GM18508 (cell line): ENCODE data around the gene NKD2.
"Not testable (repeated sequence)": the region's sequence is repeated elsewhere in the genome, so short reads cannot be mapped to it uniquely, and the experiment has no call there.

Experiments
- ATAC-seq: cut with Tn5 transposase; IDR thresholded peaks from one replicate; pipeline ENCODE4 v1.9.1; 2021; ENCODE audit warnings: moderate number of reproducible peaks; ENCODE audit not compliant: insufficient read depth, unreplicated experiment

Gene NKD2

GRCh38 chr5:1011741-1012312, 3.2 kb downstream of the NKD2 start:
- no peak for ATAC-seq

DNA sequence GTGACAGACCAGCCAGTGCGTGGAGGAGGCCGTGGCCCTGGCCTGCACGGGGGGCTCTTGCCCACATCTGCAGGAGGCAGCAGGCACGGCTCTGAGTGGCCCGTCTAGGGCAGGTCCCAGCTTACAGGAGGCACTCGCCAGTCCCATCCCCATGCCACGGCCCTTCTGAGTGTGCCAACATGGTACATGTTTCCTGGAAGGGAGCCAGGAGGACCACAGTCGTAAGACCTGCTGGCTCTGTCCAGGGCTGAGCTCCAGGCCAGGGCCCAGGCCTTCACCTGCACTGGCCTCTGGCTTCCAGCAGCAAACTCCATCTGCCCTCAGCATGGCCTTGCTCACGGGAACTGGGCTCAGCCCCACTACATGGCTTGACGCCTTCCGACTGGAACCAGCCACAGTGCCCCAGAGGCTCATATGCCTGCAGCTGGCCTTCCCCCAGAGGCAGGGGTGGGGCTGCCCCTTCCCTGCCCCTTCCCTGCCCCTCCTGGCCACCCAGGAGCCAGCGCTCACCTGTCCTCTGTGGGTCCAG, 3.8 kb downstream of the NKD2 start:
- no peak for ATAC-seq

DNA sequence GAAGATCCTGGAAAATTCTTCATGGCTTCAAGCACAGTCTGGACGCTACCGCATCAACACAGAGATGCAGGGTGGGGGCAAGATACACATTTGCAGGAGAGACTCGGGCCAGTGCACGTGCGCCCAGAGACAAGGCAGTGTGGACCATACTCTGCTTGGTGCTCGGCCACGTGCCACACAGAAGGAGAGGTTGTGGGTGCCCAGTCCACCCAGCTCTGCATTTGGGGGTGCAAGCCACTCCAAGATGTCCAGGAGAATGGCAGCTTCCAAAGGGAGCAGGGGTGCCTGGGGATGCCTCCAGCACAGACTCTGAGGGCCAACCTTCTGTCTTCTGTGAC, 4.3 kb downstream of the NKD2 start:
- no peak for ATAC-seq

GRCh38 chr5:1013238-1013947, 4.8 kb downstream of the NKD2 start:
- no peak for ATAC-seq

GRCh38 chr5:1013948-1014301, 5.3 kb downstream of the NKD2 start:
- ATAC-seq: no peak

GRCh38 chr5:1014346-1014745, 5.7 kb downstream of the NKD2 start:
- no peak for ATAC-seq

DNA sequence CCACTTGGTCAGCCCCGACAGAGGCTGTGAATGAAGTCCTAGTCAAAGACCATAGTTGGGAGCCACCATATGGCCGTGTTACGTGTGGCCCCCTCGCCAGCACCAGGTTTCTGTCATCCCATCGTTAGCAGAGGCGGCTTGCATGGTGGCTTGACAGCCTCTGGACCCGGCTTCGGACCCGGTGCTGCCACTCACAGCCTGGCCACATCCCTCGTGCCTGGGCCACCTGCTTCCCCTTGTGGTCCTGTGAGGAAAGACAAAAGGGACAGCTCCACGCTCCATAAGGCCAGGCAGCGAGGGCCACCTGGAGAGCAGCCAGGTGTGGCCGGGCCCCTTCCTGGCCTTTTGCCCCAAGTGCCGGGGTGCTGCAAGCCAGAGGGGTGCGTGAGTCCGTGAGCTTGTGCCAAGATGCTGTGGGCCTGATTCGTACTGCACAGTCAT, 6.2 kb downstream of the NKD2 start:
- ATAC-seq: no peak

DNA sequence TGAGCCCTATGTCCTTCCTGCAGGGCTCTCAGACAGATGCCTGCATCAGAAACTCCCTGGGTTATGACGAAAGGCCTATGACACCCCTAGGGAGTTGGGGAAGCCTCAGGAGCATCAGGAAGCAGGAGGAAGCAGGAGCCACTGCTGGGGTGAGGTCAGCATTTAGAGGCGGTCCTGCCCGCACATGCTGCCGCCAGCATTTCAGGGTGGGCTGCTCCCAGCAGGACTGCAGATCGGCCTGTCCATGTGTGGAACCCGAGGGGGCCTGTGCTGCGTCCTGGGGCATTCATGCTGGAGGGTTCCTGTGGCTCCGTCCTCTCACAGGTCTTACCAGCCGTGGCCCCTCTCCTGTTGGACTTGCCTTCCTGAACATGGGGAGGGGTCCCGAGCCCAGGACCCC, 6.9 kb downstream of the NKD2 start:
- no peak for ATAC-seq

DNA sequence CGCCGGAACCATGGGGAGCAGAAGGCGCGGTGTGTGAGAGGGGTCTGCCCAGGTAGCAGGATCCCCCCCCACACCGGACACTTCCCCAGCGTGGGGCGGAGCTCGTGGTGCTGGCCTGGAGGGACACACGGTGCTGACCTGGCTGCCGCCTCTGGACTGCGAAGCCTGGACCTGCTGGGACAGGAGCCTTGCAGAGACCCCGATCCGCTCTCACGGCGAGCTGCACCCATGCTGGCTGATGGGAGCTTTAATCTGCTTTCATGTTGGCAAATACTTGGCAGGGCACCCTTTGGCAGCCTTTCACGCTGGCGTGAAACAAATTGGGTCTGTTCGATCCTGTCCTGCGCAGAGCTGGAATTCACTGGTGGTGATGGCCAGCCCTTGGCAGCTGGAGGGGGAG, 7.4 kb downstream of the NKD2 start:
- no peak for ATAC-seq

- ATAC-seq: no peak
Measured at GRCh38 chr5:1016476-1016875, 7.9 kb downstream of the NKD2 start.

- ATAC-seq: no peak
Measured at GRCh38 chr5:1017056-1017455, 8.5 kb downstream of the NKD2 start.

DNA sequence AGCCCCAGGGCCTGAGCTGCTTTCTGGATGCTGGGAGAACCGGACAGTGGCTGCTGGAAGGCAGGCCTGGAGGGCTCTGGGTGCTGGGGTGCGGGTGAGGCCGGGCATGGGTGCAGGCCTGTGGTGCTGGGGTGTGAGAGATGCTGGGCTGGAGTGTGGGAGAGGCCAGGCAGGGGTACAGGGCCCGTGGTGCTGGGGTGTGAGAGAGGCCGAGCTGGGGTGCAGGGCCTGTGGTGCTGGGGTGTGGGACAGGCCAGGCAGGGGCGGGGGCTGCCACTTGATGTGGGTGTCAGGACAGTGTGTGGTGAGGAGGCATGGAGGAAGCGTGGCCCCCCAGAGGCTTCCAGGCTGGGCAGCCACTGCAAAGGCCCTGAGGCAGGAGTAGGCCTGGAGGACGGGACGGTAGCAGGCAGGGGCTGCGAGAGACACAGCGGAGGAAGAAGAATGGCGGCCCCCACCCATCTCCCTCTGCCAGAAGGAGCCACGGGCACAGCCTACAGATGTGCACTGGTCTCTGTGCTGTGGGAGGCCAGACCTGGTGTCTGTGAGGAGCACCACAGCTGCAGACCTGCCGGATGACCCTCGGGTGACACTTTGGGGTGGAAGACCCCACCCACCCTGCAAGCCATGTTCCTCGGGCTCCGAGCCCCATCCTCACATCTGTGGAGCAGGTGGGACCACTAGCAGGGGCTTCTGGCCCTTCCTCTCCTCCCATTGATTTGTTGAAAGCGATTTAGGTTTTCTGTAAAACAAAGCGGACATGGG, 9.3 kb downstream of the NKD2 start:
- no peak for ATAC-seq

- ATAC-seq: no peak
Measured at GRCh38 chr5:1018596-1018995, 10.0 kb downstream of the NKD2 start.

DNA sequence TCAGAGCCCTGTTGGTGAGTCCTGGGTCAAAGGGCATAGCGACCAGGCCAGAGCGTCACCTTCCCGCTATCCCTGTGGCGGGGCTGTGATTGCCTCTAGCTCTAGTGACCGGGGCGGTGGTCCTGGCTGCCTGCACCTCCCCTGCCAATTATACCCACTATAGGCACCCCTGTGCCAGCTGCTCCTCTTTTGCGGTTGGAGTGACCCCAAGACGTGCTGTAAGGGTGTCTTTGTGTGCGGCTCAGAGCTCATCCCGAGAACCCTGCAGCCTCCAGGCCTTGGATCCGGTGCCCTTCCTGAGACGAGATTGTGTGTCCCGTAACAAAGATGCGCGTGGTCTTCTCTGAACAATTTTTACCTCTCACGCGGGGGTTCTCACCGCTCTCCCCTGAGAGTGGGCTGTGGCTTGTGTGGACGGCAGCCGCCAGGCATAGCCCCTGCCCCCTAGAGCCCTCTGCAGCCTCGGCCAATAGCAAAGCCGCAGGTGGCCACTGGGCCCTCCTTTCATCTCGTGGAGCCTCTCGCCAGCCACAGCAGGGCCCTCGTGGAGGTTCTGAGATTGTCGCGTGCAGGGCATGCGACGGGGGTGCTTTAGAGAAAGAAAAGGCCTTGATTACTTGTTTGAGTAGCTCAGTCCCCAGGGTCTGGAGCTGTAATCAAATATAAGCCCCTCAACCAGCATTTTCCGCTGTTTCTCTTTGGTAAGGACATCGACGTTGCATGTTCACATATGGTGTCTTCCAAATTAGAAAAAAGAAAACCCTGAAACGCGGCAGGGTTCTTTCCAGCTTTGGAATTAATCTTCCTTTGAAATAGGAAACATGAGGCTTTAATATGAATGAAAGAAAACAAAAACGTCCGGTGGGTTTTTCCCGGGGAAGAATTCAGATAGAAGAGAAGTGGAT, 10.7 kb downstream of the NKD2 start:
- ATAC-seq: no peak

DNA sequence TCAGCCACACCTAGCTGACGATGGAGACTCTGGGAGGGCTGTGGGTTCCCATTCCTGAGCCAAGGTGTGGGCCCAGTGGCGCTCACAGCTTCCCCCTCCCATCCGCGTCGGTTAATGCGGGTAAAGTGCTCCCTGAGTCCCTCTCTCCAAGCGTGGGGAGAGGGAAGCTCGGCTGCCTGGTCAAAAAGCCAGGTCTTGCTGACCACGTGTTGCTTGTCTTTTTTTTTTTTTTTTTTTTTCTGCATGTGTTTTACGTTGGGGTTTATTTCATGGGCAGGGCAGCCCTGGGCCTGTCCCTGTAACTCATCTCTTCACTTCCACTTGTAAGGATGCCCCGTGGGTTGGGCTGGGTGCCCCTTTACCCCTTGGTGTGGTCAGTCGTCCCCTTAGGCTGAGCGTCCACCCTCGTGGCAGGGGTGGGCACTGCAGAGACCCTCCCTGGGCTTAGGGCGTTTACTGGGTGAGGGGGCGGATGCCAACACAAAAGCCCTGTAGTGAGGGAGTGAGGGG, 11.9 kb downstream of the NKD2 start:
- ATAC-seq: no peak

- no peak for ATAC-seq
Measured at GRCh38 chr5:1021136-1021968, 12.8 kb downstream of the NKD2 start.

- ATAC-seq: not testable (repeated sequence)
Measured at GRCh38 chr5:1021969-1022336, 13.4 kb downstream of the NKD2 start.

- ATAC-seq: no peak
Measured at GRCh38 chr5:1026700-1027621, 18.4 kb downstream of the NKD2 start.
